Measurements from ENCODE around the gene DAP3.
"Not testable (repeated sequence)": the region's sequence is repeated elsewhere in the genome, so short reads cannot be mapped to it uniquely, and the experiment has no call there.

Gene DAP3

DNA sequence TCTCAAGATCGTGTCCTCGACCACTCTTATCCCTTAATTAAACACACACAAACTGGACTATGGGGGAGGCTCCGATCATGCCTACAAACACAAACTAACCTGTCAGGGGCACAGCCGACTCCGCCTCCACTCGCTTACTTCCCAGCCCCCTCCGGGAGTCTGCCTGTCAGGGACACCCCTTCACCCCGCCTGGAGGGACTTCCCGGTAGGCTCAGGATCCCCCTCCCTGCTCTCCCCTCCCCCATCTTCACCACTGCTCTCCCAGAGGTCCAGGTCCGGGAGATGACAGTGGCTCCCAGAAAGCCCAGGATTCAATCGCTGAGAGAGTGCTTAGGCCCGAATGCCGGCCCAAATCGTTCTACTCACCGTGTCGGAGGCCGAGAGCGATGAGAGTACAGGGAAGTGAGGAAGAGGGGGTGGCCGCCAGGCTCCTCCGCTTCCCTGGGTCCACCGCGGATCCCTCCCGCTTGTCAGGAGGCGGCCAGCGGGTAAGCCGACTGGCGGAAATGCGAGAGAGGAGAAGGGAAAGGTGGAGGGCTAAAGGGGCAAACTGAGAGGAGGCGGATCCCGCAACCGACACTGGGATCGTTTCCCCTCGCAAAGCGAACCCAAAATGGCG lies 1.1 kb upstream of the DAP3 start:
- DNase-seq, result peak; percentile 72

DNA sequence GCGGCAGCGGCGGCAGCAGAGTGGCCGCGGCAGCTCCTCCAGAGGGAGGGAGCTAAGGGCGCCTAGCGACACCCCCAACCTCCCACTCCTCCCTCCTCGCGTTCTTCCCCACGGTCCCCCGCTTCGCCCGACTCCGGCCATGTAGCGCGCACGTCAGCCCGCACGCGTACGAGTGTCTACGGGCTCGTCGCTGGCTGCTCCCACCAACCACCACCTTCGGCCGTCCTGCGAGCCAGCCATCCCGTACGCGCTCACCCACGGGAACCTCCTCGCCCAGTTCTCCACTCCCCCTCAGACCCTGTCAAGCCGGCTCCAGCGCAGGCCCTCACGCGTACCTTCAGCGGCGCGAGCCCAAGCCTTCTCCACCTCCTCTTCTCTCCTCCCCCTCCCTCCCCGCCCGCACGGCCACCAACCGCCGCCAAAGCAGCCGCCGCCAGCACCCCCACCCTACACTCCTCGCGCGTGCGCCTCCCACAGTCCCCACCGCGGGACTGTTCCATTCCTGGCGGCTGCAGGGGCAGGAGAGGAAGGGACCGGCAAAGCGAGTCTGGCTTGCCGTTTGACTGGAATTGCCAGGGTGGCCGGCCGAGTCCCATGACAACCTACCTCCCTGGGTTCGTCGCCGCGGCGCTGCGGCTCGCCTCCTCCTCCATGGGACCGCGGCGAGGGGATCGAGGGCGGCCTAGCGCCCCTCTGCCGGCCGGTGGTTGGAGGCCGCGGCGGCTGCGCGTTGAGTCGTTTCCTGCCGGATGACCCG lies 389 bp upstream of the DAP3 start, which contains the start of gene YY1AP1:
Gene YY1AP1, minus strand, starts transcription at position 451 of the 757 bp plus-strand sequence. CDS start 8,338 bp downstream, outside the sequence.
- DNase-seq, result peak; percentile 96

DNA sequence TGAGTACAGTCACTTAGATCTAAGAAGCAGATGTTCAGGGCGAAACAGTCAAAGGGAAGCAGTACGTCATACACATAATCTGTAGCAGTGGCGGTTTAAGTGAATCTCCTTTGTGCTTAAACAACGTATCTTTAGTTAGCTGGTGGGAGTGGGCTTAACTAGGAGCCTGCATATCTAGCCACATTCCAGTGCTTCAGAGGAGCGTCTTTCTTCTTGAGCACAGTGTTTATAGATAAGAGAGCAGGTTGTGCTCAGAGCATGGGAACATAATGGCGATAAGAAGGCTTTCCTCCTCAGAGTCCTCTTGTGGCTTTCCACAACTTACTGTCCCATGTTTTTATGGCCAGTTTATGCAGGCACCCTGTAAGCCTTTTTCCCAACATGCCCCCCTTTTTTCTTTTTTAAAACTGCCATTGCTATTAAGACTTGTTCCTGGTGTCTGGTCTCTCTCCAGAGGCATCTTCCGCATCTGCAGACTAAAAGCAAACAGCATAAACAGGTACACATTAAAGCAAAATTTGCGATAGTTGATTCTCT lies 3.2 kb downstream of the DAP3 start:
- peak; percentile 14 for DNase-seq

DNA sequence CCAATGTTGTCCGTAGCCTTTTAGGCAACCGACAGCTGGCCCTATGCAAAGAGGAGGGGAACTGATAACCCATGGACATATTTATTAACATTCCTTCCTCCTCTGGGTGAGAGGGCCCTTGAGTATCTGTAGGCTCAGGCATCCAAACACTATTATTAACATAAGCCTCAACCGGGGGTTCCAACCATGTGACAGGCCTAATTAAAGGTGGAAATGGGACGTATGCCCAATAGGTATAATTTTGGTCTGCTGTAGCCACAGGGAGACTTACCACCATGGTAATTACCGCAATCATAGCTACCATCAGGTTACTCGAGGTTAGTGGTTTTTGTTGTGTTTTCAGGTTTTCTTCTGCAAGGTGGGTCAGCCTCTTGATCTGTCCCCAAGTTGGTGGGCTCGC lies 5.3 kb downstream of the DAP3 start:
- DNase-seq, result no peak

GRCh38 chr1:155695072-155695471 lies 6.2 kb downstream of the DAP3 start:
- no peak for DNase-seq

DNA sequence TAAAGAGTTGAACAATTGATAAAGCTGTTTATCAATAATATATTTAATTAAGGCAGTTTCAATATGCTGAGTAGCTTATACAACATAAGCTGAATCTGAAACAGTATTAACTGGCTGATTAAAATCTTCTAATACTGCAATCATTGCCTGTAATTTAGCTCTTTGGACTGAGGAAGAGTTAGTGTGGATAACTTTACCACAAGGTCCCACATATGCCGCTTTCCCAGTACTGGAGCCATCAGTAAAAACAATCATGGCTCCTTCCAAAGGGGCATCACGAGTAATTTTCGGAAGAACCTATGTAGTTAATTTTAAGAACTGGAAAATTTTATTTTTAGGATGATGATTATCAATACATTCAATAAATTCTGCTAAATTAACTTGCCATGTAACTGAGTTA lies 6.7 kb downstream of the DAP3 start:
- DNase-seq, result no peak

- DNase-seq, result no peak
Observed at GRCh38 chr1:155696524-155696923, 7.6 kb downstream of the DAP3 start.

- no peak for DNase-seq
Observed at GRCh38 chr1:155697046-155697445, 8.2 kb downstream of the DAP3 start.

DNA sequence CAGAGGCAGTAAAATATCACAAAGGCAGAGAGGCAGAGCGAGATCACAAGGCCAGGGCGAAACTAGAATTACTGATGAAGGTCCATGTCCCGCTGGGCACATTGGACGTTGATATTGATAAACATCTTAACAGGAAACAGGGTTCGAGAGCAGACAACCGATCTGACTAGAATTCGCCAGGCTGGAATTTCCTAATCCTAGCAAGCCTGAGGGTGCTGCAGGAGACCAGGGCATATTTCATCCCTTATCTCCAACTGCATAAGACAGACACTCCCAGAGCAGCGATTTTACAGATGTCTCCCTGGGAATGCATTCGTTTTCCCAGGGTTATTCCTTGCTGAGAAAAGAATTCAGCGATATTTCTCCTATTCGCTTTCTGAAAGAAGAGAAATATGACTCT lies 8.7 kb downstream of the DAP3 start:
- DNase-seq, result not testable (repeated sequence)

- no peak for DNase-seq
Observed at GRCh38 chr1:155698382-155699038, 9.6 kb downstream of the DAP3 start.

- DNase-seq, result not testable (repeated sequence)
Observed at GRCh38 chr1:155699062-155699461, 10.2 kb downstream of the DAP3 start.

DNA sequence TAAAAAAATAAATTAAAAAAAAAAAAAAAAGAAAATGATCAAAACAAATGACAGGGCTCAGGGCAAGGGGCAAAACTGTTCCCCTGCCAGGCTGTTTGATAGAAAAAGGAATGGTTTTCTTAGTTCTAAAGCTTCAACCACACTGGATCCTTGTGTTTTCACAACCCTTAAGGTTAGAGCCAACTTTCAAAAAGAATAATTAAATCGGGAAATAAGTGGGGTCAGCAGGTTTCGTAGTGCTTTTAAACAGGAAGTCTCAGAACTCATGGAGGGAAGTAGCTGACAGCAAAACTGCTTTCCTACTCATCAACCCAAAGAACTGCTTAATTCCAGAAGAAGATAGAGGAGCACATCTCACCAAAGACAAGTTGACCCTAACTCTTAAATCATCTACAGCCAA lies 12.8 kb downstream of the DAP3 start:
- DNase-seq, result not testable (repeated sequence)

GRCh38 chr1:155703216-155703615 lies 14.3 kb downstream of the DAP3 start:
- DNase-seq, result no peak

- not testable (repeated sequence) for DNase-seq
Observed at GRCh38 chr1:155704414-155704813, 15.5 kb downstream of the DAP3 start.

DNA sequence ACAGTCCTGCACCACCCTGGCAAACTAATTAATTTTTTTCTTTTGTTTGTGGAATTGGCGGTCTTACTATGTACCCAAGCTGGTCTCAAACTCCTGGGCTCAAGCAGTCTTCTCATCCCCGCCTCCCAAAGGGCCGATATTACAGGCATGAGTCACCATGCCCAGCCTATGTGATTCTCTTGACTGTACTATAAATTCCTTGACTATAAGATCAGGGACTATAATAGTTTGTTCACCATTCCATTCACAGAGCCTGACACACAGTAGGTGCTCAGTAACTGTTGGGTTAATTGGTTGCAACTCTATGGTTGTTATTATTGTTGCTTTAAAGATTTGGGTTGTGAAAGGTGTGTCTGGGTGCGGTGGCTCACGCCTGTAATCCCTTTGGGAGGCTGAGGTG lies 17.2 kb downstream of the DAP3 start:
- no peak for DNase-seq

DNA sequence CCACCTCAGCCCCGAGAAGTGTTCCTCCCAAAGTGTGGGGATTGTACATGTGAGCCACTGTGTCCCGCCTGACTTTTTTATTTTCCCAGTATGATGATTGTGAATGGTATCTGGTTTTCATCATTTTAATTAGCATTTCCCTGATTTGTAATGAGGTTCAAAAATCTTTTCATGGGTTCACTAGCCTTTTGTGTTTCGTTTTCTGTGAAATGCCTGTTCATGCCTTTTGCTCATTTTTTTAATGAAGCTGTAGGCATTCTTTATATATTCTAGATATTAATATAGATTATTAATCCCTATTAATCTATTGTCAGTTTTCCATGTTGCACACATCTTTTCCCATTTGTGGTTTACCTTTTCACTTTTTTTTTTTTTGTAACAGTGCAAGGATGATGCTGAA lies 20.5 kb downstream of the DAP3 start:
- no peak for DNase-seq

- not testable (repeated sequence) for DNase-seq
Observed at GRCh38 chr1:155711457-155711856, 22.6 kb downstream of the DAP3 start.

- peak; percentile 22 for DNase-seq
Observed at GRCh38 chr1:155712636-155713035, 23.7 kb downstream of the DAP3 start.

- DNase-seq, result no peak
Observed at GRCh38 chr1:155713075-155713474, 24.2 kb downstream of the DAP3 start.

DNA sequence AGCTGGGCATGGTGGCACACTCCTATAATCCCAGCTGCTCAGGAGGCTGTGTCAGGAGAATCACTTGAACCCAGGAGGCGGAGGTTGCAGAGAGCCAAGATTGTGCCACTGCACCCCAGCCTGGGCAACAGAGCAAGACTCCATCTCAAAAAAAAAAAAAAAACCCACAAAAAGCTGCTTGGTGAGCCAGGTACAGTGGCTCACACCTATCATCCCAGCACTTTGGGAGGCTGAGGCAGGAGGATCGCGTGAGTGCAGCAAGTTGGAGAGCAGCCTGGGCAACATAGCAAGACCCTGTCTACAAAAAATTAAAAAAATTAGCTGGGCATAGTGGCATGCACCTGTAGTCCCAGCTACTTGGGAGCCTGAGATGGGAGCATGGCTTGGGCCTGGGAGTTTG lies 26.2 kb downstream of the DAP3 start:
- not testable (repeated sequence) for DNase-seq

DNA sequence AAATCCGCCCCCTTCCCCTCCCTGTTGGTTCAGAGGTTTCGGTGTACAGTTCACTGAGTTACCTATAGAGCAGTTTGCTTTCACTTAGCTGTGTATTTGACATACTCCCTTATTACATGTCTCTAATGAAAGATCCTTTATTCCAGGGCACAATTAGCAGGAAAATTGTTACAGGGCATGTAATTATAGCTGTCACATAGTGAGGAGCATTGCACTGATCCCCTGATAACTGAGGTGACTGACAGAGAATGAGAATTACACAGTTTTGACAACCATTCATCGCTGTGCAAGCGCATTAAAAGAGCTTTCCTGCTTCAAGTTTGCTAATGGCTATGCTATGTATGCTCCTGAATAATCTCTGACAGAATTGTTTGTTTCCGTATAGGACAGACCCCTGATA lies 26.9 kb downstream of the DAP3 start:
- no peak for DNase-seq

- no peak for DNase-seq
Observed at GRCh38 chr1:155717041-155717440, 28.1 kb downstream of the DAP3 start.

DNA sequence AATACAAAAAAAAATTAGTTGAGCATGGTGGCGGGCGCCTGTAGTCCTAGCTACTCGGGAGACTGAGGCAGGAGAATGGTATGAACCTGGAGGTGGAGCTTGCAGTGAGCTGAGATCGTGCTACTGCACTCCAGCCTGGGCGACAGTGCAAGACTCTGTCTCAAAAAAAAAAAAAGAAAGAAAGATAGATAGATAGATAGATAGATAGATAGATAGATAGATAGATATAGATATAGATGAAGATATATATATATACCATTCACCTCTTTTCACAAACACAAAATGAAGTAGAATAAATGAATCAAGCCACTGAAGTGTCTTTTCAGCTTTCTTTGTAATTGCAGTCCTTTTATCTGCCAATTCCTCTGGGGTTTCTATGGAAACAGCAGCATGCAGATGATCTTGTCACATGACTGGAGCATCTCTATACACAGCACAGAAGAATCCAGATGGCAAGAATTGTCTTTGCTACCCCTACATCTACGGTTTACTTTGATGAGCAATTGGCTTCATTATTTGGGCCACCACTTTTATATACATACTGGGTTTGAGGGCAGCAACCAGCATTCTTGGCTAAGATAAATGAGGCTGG lies 29.7 kb downstream of the DAP3 start:
- not testable (repeated sequence) for DNase-seq

All from DMS53 (cell line).